Neural progenitor cell (in vitro differentiated cells): ENCODE results near the gene PDGFB. TPM values are rescaled to one million over a fixed set of nuclear protein-coding genes. Genes with fewer than 3 reads are reported as not detected.

Experiments used
- DNase-seq: peaks from one replicate; pipeline ENCODE4 v3.0.0-alpha.2; 2016; ENCODE audit warnings: low spot score
- H2AFZ ChIP-seq: fragments of 200-600 bp; sonication (generic); replicated peaks from 2 replicates; pipeline ENCODE4 v1.6.1; 2016; ENCODE audit warnings: antibody characterized with exemption
- H3F3A ChIP-seq: fragments of 200-600 bp; sonication (generic); 2 replicates; pipeline ENCODE4 v1.6.1; 2016; ENCODE audit warnings: antibody characterized with exemption, low read depth
- H3K27ac ChIP-seq: fragments of 200-600 bp; sonication (generic); 2 replicates; pipeline ENCODE4 v1.5.1; 2016; ENCODE audit warnings: mild to moderate bottlenecking
- H3K27me3 ChIP-seq: fragments of 200-600 bp; sonication (generic); 2 replicates; pipeline ENCODE4 v1.6.1; 2016; ENCODE audit warnings: mild to moderate bottlenecking, moderate library complexity
- H3K36me3 ChIP-seq: fragments of 200-600 bp; sonication (generic); 2 replicates; pipeline ENCODE4 v1.5.1; 2016
- H3K4me1 ChIP-seq: fragments of 200-600 bp; sonication (generic); 2 replicates; pipeline ENCODE4 v1.6.1; 2016; ENCODE audit warnings: mixed run types
- H3K4me2 ChIP-seq: fragments of 200-600 bp; sonication (generic); 2 replicates; pipeline ENCODE4 v1.6.1; 2016
- H3K4me3 ChIP-seq: fragments of 200-600 bp; sonication (generic); 2 replicates; pipeline ENCODE4 v1.5.1; 2016
- H3K79me2 ChIP-seq: fragments of 200-600 bp; sonication (generic); 2 replicates; pipeline ENCODE4 v1.6.1; 2016; ENCODE audit warnings: low read depth
- H3K9ac ChIP-seq: fragments of 200-600 bp; sonication (generic); 2 replicates; pipeline ENCODE4 v1.6.1; 2016
- H3K9me3 ChIP-seq: fragments of 200-600 bp; sonication (generic); 2 replicates; pipeline ENCODE4 v1.5.1; 2016; ENCODE audit warnings: low read depth
- H4K20me1 ChIP-seq: fragments of 200-600 bp; sonication (generic); 2 replicates; pipeline ENCODE4 v1.6.1; 2016; ENCODE audit warnings: low read depth
- H3K27ac Mint-ChIP-seq: 3 replicates; pipeline ENCODE4 v1.8.0; 2021; ENCODE audit warnings: mixed read lengths
- H3K27me3 Mint-ChIP-seq: 2 replicates; pipeline ENCODE4 v1.8.0; 2022; ENCODE audit warnings: low read depth, mild to moderate bottlenecking, inconsistent platforms, moderate library complexity, mixed read lengths; ENCODE audit not compliant: insufficient read depth
- H3K36me3 Mint-ChIP-seq: 3 replicates; pipeline ENCODE4 v1.8.0; 2021; ENCODE audit warnings: mixed read lengths
- H3K4me1 Mint-ChIP-seq: 3 replicates; pipeline ENCODE4 v1.8.0; 2021; ENCODE audit warnings: mixed read lengths
- H3K4me3 Mint-ChIP-seq: 3 replicates; pipeline ENCODE4 v1.8.0; 2021; ENCODE audit warnings: mild to moderate bottlenecking, moderate library complexity, mixed read lengths
- H3K9me3 Mint-ChIP-seq: 3 replicates; pipeline ENCODE4 v1.8.0; 2020; ENCODE audit warnings: mixed read lengths
- EZH2 ChIP-seq: fragments of 200-600 bp; sonication (generic); IDR thresholded peaks from 2 replicates; pipeline ENCODE4 v1.6.1; 2017; ENCODE audit warnings: antibody characterized with exemption, mild to moderate bottlenecking, moderate library complexity
- EZH2phosphoT487 ChIP-seq: fragments of 200-600 bp; sonication (generic); IDR thresholded peaks from 2 replicates; pipeline ENCODE4 v1.6.1; 2017; ENCODE audit warnings: antibody characterized with exemption
- total RNA-seq: library from RNA; depleted of rRNA; stranded (reverse); fragments of >200 nt; gene quantifications from 2 replicates; pipeline ENCODE4 v1.2.3, GENCODE V29; 2015; ENCODE audit warnings: low replicate concordance
- TF ChIP-seq, protein P1 (sequence below): fragments of 200-600 bp; sonication (generic); IDR thresholded peaks from 2 replicates; pipeline ENCODE4 v1.5.1; 2017; ENCODE audit warnings: antibody characterized with exemption, mild to moderate bottlenecking

PDGFB gene
- total RNA-seq, 1 donor from 2014 or later = 0.15 TPM

GRCh38 chr22:39207141-39208012, 37.4 kb downstream of the PDGFB start:
- Mint-ChIP-seq H3K27me3 (peaks cover 13% of the 10 kb centered on the region), H3K9me3 (no peaks in the 10 kb centered on the region), H3K4me1 (peaks cover 27% of the 10 kb centered on the region), H3K4me3 (no peak overlapping the region), H3K27ac (peak overlapping the region; percentile 87), H3K36me3 (no peaks in the 10 kb centered on the region)
- H3K4me1 ChIP-seq = no peaks in the 10 kb centered on the region
- no peaks in the 10 kb centered on the region for H3K9me3 ChIP-seq
- H3K9ac ChIP-seq = no peak overlapping the region
- no peaks in the 10 kb centered on the region for H3K36me3 ChIP-seq
- H3K4me3 ChIP-seq = no peak overlapping the region
- H2AFZ ChIP-seq = no peak overlapping the region
- no peaks in the 10 kb centered on the region for H3K79me2 ChIP-seq
- no peak for DNase-seq
- no peak overlapping the region for H3K4me2 ChIP-seq
- TF ChIP-seq EZH2phosphoT487 = no peak
- no peak for TF ChIP-seq EZH2
- TF ChIP-seq, protein P1, sequence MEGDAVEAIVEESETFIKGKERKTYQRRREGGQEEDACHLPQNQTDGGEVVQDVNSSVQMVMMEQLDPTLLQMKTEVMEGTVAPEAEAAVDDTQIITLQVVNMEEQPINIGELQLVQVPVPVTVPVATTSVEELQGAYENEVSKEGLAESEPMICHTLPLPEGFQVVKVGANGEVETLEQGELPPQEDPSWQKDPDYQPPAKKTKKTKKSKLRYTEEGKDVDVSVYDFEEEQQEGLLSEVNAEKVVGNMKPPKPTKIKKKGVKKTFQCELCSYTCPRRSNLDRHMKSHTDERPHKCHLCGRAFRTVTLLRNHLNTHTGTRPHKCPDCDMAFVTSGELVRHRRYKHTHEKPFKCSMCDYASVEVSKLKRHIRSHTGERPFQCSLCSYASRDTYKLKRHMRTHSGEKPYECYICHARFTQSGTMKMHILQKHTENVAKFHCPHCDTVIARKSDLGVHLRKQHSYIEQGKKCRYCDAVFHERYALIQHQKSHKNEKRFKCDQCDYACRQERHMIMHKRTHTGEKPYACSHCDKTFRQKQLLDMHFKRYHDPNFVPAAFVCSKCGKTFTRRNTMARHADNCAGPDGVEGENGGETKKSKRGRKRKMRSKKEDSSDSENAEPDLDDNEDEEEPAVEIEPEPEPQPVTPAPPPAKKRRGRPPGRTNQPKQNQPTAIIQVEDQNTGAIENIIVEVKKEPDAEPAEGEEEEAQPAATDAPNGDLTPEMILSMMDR = no peak
- no peak overlapping the region for H3K27ac ChIP-seq
- no peaks in the 10 kb centered on the region for H4K20me1 ChIP-seq
- no peaks in the 10 kb centered on the region for H3F3A ChIP-seq
- H3K27me3 ChIP-seq = no peaks in the 10 kb centered on the region

- Histone ChIP-seq H4K20me1 (no peaks in the 10 kb centered on the region), H3K9me3 (no peaks in the 10 kb centered on the region), H3K4me3 (no peak overlapping the region), H3K4me1 (no peaks in the 10 kb centered on the region), H3F3A (no peaks in the 10 kb centered on the region), H3K27me3 (no peaks in the 10 kb centered on the region), H3K9ac (no peak overlapping the region), H2AFZ (no peak overlapping the region), H3K27ac (no peak overlapping the region), H3K36me3 (no peaks in the 10 kb centered on the region), H3K4me2 (no peak overlapping the region), H3K79me2 (no peaks in the 10 kb centered on the region)
- Mint-ChIP-seq H3K27me3 (peaks cover 11% of the 10 kb centered on the region), H3K4me1 (peaks cover 27% of the 10 kb centered on the region), H3K4me3 (no peak overlapping the region), H3K27ac (no peak overlapping the region), H3K9me3 (no peaks in the 10 kb centered on the region), H3K36me3 (no peaks in the 10 kb centered on the region)
- no peak for DNase-seq
- TF ChIP-seq EZH2phosphoT487 (no peak), EZH2 (no peak)
- TF ChIP-seq, protein P1 = no peak
These were observed 38.3 kb downstream of the PDGFB start for GRCh38 chr22:39206491-39206890.

GRCh38 chr22:39205344-39206021, 39.3 kb downstream of the PDGFB start:
- TF ChIP-seq EZH2 (no peak), EZH2phosphoT487 (no peak)
- TF ChIP-seq, protein P1 = no peak
- Histone ChIP-seq H3K9me3 (no peaks in the 10 kb centered on the region), H3K27me3 (no peaks in the 10 kb centered on the region), H3K79me2 (no peaks in the 10 kb centered on the region), H3K4me2 (no peak overlapping the region), H3K4me3 (no peak overlapping the region), H3F3A (no peaks in the 10 kb centered on the region), H3K36me3 (no peaks in the 10 kb centered on the region), H2AFZ (no peak overlapping the region), H3K4me1 (no peaks in the 10 kb centered on the region), H3K27ac (no peak overlapping the region), H4K20me1 (no peaks in the 10 kb centered on the region), H3K9ac (no peak overlapping the region)
- Mint-ChIP-seq H3K4me1 (peaks cover 27% of the 10 kb centered on the region), H3K36me3 (no peaks in the 10 kb centered on the region), H3K4me3 (no peak overlapping the region), H3K9me3 (peaks cover 4% of the 10 kb centered on the region), H3K27ac (peak overlapping the region; percentile 50), H3K27me3 (peaks cover 11% of the 10 kb centered on the region)
- no peak for DNase-seq
